ENCODE data around the gene FOXP1.
"Not testable (repeated sequence)": the region's sequence is repeated elsewhere in the genome, so short reads cannot be mapped to it uniquely, and the experiment has no call there.

The FOXP1 gene

GRCh38 chr3:71542521-71543370, 40.8 kb downstream of the FOXP1 start:
- no peak overlapping the region for H3K4me3 ChIP-seq (ENCODE audit: low read length)
- no peak for TF ChIP-seq ZNF274 (IDR thresholded peaks at IDR 0.05; ENCODE audit: low read depth, low read length)

GRCh38 chr3:71541313-71541712, 42.2 kb downstream of the FOXP1 start:
- no peak for TF ChIP-seq ZNF274 (IDR thresholded peaks at IDR 0.05; ENCODE audit: low read depth, low read length)
- no peak overlapping the region for H3K4me3 ChIP-seq (ENCODE audit: low read length)

GRCh38 chr3:71537211-71537611, 46.3 kb downstream of the FOXP1 start:
- no peak for TF ChIP-seq ZNF274 (IDR thresholded peaks at IDR 0.05; ENCODE audit: low read depth, low read length)
- H3K4me3 ChIP-seq (ENCODE audit: low read length): no peak overlapping the region

DNA sequence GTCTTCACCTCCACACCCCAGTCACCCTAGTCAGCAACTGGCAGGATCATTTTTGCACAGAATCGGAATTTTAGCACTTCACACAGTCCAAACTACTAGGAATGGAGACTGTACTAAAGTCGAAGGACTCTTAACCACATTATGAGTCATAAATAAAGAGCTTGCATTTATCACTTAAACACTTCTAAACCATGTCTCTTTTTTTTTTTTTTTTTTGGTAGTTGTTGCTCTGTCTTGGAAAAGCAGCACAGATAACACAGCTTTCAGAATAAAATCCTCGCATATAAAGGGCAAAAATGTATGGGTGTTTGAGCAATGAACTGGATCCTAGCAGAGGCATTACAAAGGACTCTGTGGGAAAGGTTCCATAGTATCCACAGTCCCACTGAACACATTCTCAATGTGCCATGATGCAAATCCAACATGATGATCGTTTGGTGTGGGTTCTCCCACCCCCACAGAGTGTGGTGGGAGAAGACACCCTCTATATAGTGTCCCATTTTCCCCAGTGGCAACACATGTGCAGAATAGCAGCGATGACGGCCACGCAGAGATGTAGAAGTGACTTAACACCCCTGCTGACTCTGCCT, 47.1 kb downstream of the FOXP1 start:
- TF ChIP-seq ZNF274 (IDR thresholded peaks at IDR 0.05; ENCODE audit: low read depth, low read length): no peak
- H3K4me3 ChIP-seq (ENCODE audit: low read length): no peak overlapping the region

GRCh38 chr3:71533588-71533987, 49.9 kb downstream of the FOXP1 start:
- TF ChIP-seq ZNF274 (IDR thresholded peaks at IDR 0.05; ENCODE audit: low read depth, low read length): no peak
- no peak overlapping the region for H3K4me3 ChIP-seq (ENCODE audit: low read length)

DNA sequence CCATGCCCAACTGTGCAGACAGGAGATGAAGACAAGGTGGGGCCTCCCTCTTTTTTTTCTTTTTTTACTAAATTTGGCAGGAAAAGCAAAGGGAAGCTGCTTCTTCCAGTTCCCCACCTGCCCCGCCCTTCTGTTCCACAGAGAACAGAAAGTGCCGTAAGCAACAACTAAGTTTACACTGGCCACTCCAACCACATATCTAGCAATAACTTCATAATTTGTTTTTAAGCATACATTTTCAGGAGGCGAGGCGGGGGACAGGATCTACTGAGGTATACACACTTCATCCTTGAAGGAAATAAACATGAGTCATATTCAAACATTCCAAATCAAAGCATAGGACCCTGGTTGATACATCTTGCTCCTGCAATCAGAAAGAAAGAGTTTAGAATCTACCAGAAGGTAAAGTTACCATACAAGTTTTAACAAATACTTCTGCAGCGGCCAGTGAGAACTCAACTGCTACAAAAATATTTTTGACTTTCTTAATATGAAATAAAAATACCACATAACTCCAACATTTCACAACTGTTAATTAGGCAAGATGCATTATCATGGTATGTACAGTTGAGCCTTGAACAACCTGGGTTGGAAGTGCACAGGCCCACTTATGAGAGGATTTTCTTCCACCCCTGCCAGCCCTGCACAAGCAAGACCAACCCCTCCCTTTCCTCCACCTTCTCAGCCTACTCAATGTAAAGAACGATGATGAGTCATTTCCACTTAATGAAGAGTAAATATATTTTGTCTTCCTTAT, 50.7 kb downstream of the FOXP1 start:
- no peak overlapping the region for H3K4me3 ChIP-seq (ENCODE audit: low read length)
- TF ChIP-seq ZNF274 (IDR thresholded peaks at IDR 0.05; ENCODE audit: low read depth, low read length): no peak

DNA sequence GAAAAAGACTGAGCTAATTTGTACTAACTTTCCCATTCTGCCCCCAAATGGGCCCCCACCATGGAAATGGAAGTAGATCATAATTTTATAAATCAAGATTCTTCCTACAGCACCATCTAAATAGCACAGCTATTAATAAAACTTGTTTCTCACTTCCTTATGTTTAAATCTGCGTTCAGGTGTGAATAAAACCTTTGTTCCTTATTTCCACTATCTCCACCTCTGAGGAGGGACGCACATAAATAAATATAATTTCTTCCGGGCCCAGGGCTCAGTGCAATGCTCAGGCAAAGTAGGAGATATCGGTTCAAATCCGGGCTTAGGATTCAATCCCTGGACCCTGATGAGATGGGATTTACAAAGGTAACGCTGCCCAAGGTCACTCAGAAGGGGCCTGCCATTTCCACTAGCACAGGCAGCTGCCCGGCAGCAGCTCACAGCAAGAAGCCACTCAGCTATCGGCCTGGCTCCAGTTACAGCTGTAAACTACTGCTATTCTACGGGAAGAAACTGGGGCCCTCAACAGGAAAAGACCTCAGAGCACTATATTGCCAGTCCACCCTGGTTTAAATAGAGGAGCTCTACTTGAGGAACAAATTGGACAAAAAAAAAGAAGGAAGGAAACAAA, 52.5 kb downstream of the FOXP1 start:
- H3K4me3 ChIP-seq (ENCODE audit: low read length): no peak overlapping the region
- TF ChIP-seq ZNF274 (IDR thresholded peaks at IDR 0.05; ENCODE audit: low read depth, low read length): no peak

DNA sequence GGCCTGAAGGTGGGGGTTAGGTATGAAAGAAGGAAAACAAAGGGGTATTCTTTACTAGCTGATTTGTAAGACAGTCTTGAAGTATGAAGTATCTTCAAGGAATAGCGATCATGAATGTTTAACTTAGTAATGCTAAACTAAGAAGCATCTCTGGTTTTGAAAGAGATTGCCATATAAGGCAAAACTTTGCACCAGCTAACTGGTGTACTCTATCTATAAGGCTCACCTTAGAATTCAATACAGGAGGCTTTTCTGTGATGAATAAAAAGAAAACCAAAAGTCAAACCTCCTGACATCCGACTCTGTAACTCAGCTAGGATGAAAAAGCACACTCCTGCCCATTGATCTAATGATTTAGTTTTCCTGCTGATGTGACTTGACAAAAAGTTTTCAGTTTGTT, 54.7 kb downstream of the FOXP1 start:
- H3K4me3 ChIP-seq (ENCODE audit: low read length): no peak overlapping the region
- no peak for TF ChIP-seq ZNF274 (IDR thresholded peaks at IDR 0.05; ENCODE audit: low read depth, low read length)

GRCh38 chr3:71526448-71526847, 57.1 kb downstream of the FOXP1 start:
- H3K4me3 ChIP-seq (ENCODE audit: low read length): not testable (repeated sequence)

- no peak overlapping the region for H3K4me3 ChIP-seq (ENCODE audit: low read length)
- TF ChIP-seq ZNF274 (IDR thresholded peaks at IDR 0.05; ENCODE audit: low read depth, low read length): no peak
These were observed 58.1 kb downstream of the FOXP1 start for GRCh38 chr3:71525391-71525790.

DNA sequence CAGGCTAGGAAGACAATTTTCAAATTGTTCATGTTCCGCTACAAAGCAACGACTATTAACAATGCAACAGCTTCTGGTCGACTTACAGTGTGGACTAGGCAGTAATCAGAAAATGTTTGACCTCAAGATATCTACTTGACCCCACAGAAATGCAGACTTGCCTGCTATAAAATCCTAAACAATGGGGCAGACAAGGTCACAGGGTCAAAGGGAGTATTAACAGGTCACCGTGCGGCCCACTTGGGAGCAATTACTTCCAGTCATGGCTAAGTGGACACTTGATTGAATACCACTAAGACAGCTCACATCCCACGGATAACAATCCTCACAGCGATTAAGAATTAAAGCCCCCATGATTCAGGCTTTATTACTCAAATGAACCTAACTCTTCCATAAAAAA, 58.9 kb downstream of the FOXP1 start:
- no peak for TF ChIP-seq ZNF274 (IDR thresholded peaks at IDR 0.05; ENCODE audit: low read depth, low read length)
- no peak overlapping the region for H3K4me3 ChIP-seq (ENCODE audit: low read length)

GRCh38 chr3:71523628-71524027, 59.9 kb downstream of the FOXP1 start:
- TF ChIP-seq ZNF274 (IDR thresholded peaks at IDR 0.05; ENCODE audit: low read depth, low read length): no peak

DNA sequence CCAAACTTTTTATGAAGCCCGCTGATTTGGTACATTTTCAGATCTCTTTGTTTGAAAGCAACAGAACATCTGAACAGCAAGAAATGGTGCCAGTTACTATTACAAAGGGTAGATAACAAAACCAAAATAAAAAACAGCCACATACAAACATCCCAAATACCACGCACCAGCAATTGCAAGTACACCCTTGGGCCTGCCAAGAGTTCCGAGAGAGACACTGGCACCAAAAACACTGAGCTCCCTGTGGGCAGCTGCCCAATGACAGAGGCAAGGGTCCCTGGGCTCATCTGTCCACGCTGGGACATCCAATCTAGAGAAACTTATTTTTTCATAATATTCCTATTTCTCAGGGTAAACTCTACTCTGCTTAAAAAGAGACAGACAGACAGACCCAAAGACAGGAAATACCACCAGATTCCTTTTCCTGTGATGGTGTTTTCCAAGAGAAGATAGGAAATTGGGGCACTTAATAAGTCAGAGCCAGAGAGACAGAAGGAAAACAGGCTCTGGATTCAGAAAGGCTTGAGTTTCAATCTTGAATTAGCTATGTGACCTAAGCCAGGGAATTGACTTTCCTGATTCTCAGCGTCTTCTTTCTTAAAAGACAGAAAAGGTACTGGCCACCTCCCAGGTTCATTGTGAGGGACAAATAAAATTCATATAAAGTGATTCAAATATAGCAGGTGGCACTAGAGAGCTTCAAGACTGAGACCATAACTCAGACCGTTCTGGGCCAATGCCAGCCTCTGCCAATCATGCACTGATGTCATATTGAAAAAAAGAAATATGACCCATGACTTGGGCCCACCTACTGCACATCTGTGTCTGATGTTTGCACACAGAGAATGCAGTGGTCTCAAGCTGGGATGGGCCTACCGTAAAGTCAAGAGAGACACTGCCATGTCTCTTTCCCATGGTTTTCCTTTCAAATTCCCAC, 61.3 kb downstream of the FOXP1 start:
- no peak for TF ChIP-seq ZNF274 (IDR thresholded peaks at IDR 0.05; ENCODE audit: low read depth, low read length)
- H3K4me3 ChIP-seq (ENCODE audit: low read length): no peak overlapping the region

More at GRCh38 chr3:71523628-71524027, 59.9 kb downstream of the FOXP1 start:
- H3K4me3 ChIP-seq (ENCODE audit: low read length): no peak overlapping the region
